Measurements from ENCODE around the gene ATP6V0A1.
"Not testable (repeated sequence)": the region's sequence is repeated elsewhere in the genome, so short reads cannot be mapped to it uniquely, and the experiment has no call there.

The ATP6V0A1 gene

DNA sequence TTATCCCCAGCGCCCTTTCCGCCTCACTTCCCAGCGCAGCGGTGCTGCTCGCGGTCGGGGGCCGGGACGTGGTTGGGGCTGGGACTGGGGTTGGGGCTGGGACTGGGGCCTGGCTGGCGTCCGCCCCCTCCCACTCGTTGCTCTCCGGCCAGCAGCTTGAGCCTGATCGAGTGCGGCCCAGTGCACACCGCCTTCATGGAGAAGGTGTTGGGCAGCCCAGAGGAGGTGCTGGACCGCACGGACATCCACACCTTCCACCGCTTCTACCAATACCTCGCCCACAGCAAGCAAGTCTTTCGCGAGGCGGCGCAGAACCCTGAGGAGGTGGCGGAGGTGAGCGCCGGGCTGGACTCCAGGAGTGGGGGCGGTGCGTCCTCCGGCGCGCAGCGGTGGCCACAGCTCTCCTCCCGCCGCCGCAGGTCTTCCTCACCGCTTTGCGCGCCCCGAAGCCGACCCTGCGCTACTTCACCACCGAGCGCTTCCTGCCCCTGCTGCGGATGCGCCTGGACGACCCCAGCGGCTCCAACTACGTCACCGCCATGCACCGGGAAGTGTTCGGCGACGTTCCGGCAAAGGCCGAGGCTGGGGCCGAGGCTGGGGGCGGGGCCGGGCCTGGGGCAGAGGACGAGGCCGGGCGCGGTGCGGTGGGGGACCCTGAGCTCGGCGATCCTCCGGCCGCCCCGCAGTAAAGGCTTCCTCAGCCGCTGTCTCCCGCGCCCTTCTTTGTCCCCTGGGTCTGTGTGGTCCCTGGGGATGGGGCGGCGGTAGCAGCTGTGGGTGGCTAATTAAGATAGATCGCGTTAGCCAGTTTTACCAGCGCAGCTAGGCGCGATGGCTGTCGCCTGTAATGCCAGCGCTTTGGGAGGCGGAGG lies 95.8 kb downstream of the ATP6V0A1 start:
- TF ChIP-seq, protein P1, sequence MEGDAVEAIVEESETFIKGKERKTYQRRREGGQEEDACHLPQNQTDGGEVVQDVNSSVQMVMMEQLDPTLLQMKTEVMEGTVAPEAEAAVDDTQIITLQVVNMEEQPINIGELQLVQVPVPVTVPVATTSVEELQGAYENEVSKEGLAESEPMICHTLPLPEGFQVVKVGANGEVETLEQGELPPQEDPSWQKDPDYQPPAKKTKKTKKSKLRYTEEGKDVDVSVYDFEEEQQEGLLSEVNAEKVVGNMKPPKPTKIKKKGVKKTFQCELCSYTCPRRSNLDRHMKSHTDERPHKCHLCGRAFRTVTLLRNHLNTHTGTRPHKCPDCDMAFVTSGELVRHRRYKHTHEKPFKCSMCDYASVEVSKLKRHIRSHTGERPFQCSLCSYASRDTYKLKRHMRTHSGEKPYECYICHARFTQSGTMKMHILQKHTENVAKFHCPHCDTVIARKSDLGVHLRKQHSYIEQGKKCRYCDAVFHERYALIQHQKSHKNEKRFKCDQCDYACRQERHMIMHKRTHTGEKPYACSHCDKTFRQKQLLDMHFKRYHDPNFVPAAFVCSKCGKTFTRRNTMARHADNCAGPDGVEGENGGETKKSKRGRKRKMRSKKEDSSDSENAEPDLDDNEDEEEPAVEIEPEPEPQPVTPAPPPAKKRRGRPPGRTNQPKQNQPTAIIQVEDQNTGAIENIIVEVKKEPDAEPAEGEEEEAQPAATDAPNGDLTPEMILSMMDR (IDR thresholded peaks at IDR 0.05; ENCODE audit: borderline replicate concordance, insufficient read depth, low read depth, low read length): no peak
- H3K4me3 ChIP-seq (ENCODE audit: low read depth, low read length): peak overlapping the region; percentile 79

DNA sequence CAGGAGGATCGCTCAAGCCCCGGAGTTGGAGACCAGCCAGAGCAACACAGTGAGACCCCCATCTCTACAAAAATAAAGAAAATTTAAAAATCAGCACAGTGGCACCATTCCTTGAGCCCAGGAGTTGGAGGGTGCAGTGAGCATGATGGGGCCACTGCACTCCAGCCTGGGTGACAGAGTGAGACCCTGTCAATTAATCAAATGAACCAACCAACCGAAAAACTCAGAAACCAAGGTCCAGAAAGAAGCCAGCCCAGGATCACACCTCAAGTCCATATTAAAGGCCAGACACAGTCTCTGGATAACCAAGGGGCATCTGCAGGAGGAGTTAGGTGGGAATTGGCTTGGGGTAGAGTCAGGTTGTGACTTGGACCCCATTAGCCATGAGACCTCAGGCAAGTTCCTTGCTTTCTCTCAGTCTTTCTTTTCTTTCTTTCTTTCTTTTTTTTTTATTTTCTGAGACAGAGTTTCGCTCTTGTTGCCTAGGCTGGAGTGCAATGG lies 96.5 kb downstream of the ATP6V0A1 start:
- peak overlapping the region; percentile 79 for H3K4me3 ChIP-seq (ENCODE audit: low read depth, low read length)
- TF ChIP-seq, protein P1 (IDR thresholded peaks at IDR 0.05; ENCODE audit: borderline replicate concordance, insufficient read depth, low read depth, low read length): no peak

DNA sequence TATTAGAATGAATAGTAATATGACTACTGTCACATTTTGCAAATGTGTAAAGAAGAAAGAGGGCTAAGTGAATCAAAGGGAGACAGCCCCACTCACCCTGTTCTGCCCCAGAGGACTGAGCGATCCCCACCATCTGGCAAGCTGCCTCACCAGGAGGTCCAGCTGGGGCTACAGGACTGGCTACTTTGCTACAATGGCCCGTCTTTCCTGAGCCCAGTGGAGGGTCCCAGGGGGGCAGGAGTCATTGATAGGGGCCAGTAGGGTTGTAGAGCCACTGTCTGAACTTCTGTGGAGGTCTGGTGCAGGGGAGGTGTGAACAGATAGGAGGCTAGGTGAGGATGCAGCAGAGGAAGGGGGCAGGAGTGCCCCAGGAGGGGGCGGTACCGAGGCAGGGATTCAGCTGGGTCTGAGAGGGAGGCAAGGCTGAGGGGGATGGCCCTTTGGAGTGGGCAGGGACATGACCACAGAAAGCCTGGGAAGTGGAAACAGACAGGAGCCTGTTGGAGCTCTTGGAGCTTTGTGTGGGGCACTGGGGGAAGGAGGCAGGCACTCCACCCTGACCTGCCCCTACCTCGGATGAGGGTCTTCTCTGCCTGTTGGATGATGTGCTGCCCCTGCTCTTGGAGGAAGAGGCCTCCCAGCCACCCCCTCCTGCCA lies 97.4 kb downstream of the ATP6V0A1 start:
- H3K4me3 ChIP-seq (ENCODE audit: low read depth, low read length): not testable (repeated sequence)

DNA sequence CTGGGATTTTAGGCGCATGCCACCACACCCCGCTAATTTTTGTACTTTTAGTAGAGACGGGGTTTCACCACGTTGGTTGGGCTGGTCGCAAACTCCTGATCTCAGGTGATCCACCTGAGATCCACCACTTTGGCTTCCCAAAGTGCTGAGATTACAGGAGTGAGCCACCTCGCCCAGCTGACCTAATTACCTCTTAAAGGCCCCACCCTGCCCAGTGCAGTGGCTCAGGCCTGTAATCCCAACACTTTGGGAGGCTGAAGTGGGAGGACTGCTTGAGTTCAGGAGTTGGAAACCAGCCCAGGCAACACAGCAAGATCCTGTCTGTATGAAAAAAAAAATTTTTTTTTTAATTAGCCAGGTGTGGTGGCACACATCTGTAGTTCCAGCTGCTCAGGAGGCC lies 100.4 kb downstream of the ATP6V0A1 start:
- TF ChIP-seq, protein P1 (IDR thresholded peaks at IDR 0.05; ENCODE audit: borderline replicate concordance, insufficient read depth, low read depth, low read length): no peak

DNA sequence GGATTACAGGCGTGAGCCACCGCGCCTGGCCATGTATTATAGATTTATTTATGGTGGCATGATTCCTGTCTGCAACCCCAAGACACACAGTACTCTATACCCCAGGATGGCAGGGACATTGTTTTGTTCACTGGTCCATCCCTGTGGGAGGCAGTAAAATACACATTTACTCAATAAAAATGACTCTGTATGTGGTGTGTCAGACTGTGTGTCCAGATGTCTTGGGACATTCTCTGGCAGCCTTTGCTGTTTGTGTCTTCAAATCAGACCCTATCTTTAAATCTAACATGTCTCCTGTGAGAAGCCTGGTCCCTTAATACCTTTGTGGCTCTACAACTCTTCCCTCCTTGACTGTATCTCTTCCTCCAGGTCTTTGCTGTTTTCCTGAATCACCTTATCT lies 101.6 kb downstream of the ATP6V0A1 start:
- no peak overlapping the region for H3K4me3 ChIP-seq (ENCODE audit: low read depth, low read length)
- TF ChIP-seq, protein P1 (IDR thresholded peaks at IDR 0.05; ENCODE audit: borderline replicate concordance, insufficient read depth, low read depth, low read length): no peak

More for the DNA sequence above, 100.4 kb downstream of the ATP6V0A1 start:
- no peak overlapping the region for H3K4me3 ChIP-seq (ENCODE audit: low read depth, low read length)

DNA sequence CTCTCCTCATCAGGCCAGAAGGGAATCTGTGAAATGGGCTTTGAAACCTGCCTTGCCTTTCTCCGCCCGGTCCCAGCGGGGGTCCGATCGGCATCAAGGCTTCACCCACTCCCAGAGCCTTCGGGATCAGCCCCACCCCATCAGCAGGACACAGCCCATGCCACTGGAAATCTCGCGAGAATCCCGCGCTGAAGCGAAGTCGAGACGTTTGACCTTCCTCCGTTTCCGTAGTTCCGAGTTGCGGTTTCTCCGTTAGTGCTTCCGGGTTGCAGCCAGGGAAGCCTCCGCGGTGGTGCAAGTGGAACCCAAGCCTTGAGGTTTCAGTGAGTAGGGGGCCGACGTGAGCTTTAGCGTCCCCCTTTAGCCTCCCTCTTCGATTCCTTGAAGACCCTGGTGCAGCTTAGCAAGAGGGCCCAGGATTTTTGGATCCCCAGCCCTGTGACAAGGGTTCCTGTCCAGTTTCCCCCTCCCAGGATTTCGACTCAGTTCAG lies 103.3 kb downstream of the ATP6V0A1 start, which contains the start of gene COASY:
Gene COASY, plus strand, starts transcription at position 252 of the 491 bp plus-strand sequence. CDS start 475 bp downstream, outside the sequence.
- TF ChIP-seq, protein P1 (IDR thresholded peaks at IDR 0.05; ENCODE audit: borderline replicate concordance, insufficient read depth, low read depth, low read length): no peak

DNA sequence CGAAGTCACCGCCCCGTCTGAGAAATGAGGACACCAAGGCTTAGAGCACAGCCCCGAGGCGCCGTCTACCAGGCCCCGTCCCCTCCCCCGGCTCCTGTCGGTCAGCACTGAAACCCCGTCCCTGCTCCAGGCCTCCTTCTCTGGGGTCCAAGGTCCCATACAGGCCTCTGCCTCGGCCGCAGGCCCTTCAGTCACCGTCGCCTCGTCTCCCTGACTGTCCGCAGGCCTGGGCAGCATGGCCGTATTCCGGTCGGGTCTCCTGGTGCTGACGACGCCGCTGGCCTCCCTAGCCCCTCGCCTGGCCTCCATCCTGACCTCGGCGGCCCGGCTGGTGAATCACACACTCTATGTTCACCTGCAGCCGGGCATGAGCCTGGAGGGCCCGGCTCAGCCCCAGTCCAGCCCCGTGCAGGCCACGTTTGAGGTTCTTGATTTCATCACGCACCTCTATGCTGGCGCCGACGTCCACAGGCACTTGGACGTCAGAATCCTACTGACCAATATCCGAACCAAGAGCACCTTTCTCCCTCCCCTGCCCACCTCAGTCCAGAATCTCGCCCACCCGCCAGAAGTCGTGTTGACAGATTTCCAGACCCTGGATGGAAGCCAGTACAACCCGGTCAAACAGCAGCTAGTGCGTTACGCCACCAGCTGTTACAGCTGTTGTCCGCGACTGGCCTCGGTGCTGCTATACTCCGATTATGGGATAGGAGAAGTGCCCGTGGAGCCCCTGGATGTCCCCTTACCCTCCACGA lies 103.9 kb downstream of the ATP6V0A1 start:
- TF ChIP-seq, protein P1 (IDR thresholded peaks at IDR 0.05; ENCODE audit: borderline replicate concordance, insufficient read depth, low read depth, low read length): no peak
- peak overlapping the region; percentile 62 for H3K4me3 ChIP-seq (ENCODE audit: low read depth, low read length)

More for the DNA sequence above, 103.3 kb downstream of the ATP6V0A1 start, which contains the start of gene COASY:
- H3K4me3 ChIP-seq (ENCODE audit: low read depth, low read length): peak within 1 kb of the TSS; percentile 62
